GM21619 (cell line): ENCODE data around the gene RAPH1.
"Not testable (repeated sequence)": the region's sequence is repeated elsewhere in the genome, so short reads cannot be mapped to it uniquely, and the experiment has no call there.

Source experiments
- ATAC-seq: cut with Tn5 transposase; IDR thresholded peaks from one replicate; pipeline ENCODE4 v1.9.1; 2021; ENCODE audit not compliant: unreplicated experiment

The RAPH1 gene

GRCh38 chr2:203440671-203441070 is 94.4 kb downstream of the RAPH1 start:
- no peak for ATAC-seq

GRCh38 chr2:203438528-203438927 is 96.6 kb downstream of the RAPH1 start:
- ATAC-seq, result no peak

GRCh38 chr2:203437511-203437910 is 97.6 kb downstream of the RAPH1 start:
- ATAC-seq, result no peak

GRCh38 chr2:203436496-203436895 is 98.6 kb downstream of the RAPH1 start:
- no peak for ATAC-seq

- no peak for ATAC-seq
These were observed 102.3 kb downstream of the RAPH1 start for GRCh38 chr2:203432811-203433210.

- no peak for ATAC-seq
These were observed 103.5 kb downstream of the RAPH1 start for GRCh38 chr2:203431391-203432185.

GRCh38 chr2:203429643-203430042 is 105.5 kb downstream of the RAPH1 start:
- ATAC-seq, result not testable (repeated sequence)

GRCh38 chr2:203427061-203427460 is 108.0 kb downstream of the RAPH1 start:
- no peak for ATAC-seq

- no peak for ATAC-seq
These were observed 116.8 kb downstream of the RAPH1 start for GRCh38 chr2:203418271-203418670.

GRCh38 chr2:203413796-203414195 is 121.3 kb downstream of the RAPH1 start:
- ATAC-seq, result no peak

GRCh38 chr2:203412546-203413331 is 122.4 kb downstream of the RAPH1 start:
- peak; percentile 68 for ATAC-seq

- ATAC-seq, result no peak
These were observed 127.6 kb downstream of the RAPH1 start for GRCh38 chr2:203407496-203407895.

GRCh38 chr2:203404996-203405395 is 130.1 kb downstream of the RAPH1 start:
- no peak for ATAC-seq

GRCh38 chr2:203400805-203401585 is 134.1 kb downstream of the RAPH1 start:
- ATAC-seq, result no peak

GRCh38 chr2:203399031-203399430 is 136.1 kb downstream of the RAPH1 start:
- ATAC-seq, result no peak

GRCh38 chr2:203396667-203397066 is 138.4 kb downstream of the RAPH1 start:
- ATAC-seq, result no peak

GRCh38 chr2:203395858-203396257 is 139.2 kb downstream of the RAPH1 start:
- ATAC-seq, result no peak

- no peak for ATAC-seq
These were observed 140.4 kb downstream of the RAPH1 start for GRCh38 chr2:203394519-203395227.

GRCh38 chr2:203388153-203388552 is 146.9 kb downstream of the RAPH1 start:
- not testable (repeated sequence) for ATAC-seq

GRCh38 chr2:203383038-203383437 is 152.1 kb downstream of the RAPH1 start:
- no peak for ATAC-seq

GRCh38 chr2:203379156-203379555 is 155.9 kb downstream of the RAPH1 start:
- no peak for ATAC-seq
